Mesenchymal stem cell (in vitro differentiated cells and primary cell): ENCODE data around the gene AK5.

Experiments
- DNase-seq: peaks from one replicate; pipeline ENCODE4 v3.0.0-alpha.2; 2013
- H2AFZ ChIP-seq: one replicate; pipeline ENCODE4 v1.6.1; 2013; ENCODE audit warnings: low read depth, mild to moderate bottlenecking, control low read depth, inconsistent platforms, low read length, moderate library complexity
- H2AK5ac ChIP-seq: 2 replicates; pipeline ENCODE4 v1.6.1; 2013; ENCODE audit warnings: low read length, moderate library complexity, mild to moderate bottlenecking, inconsistent platforms; ENCODE audit not compliant: severe bottlenecking
- H2BK120ac ChIP-seq: one replicate; pipeline ENCODE4 v1.6.1; 2013; ENCODE audit warnings: low read depth, mild to moderate bottlenecking, inconsistent platforms, low read length, moderate library complexity
- H2BK12ac ChIP-seq, 2 experiments: one replicate each; pipeline ENCODE4 v1.6.1; 2013; ENCODE audit warnings: inconsistent platforms in 2 of 2, low read length in 2 of 2, mild to moderate bottlenecking in 2 of 2, moderate library complexity in 2 of 2, control low read depth in 1 of 2
- H2BK15ac ChIP-seq: one replicate; pipeline ENCODE4 v1.6.1; 2013; ENCODE audit warnings: mild to moderate bottlenecking, low read depth, inconsistent platforms; ENCODE audit not compliant: poor library complexity, severe bottlenecking
- H2BK5ac ChIP-seq: 2 replicates; pipeline ENCODE4 v1.6.1; 2013; ENCODE audit warnings: low read depth, mild to moderate bottlenecking, low read length, control low read depth, inconsistent platforms; ENCODE audit not compliant: poor library complexity, severe bottlenecking
- H3K14ac ChIP-seq, 2 experiments: one replicate each; pipeline ENCODE4 v1.6.1; 2013; ENCODE audit warnings: inconsistent platforms in 2 of 2, low read length in 2 of 2, control low read depth in 1 of 2, mild to moderate bottlenecking in 1 of 2, moderate library complexity in 1 of 2
- H3K18ac ChIP-seq, 2 experiments: one replicate each; pipeline ENCODE4 v1.6.1; 2013; ENCODE audit warnings: inconsistent platforms in 2 of 2, low read length in 2 of 2, control low read depth in 1 of 2, low read depth in 1 of 2, mild to moderate bottlenecking in 1 of 2
- H3K23ac ChIP-seq, 2 experiments: one replicate each; pipeline ENCODE4 v1.6.1; 2013; ENCODE audit warnings: inconsistent platforms in 2 of 2, low read length in 2 of 2, mild to moderate bottlenecking in 2 of 2, moderate library complexity in 2 of 2, control low read depth in 1 of 2
- H3K27ac ChIP-seq: 2 replicates; pipeline ENCODE4 v1.5.1; 2013; ENCODE audit warnings: mild to moderate bottlenecking, moderate library complexity, low read length, control low read depth, inconsistent platforms; ENCODE audit not compliant: poor library complexity, severe bottlenecking
- H3K27me3 ChIP-seq, 2 experiments: 2 replicates each; pipeline versions ENCODE4 v1.6.1 to v1.7.0; 2013; ENCODE audit warnings: low read length in 2 of 2, mild to moderate bottlenecking in 2 of 2, moderate library complexity in 2 of 2, control low read depth in 1 of 2, inconsistent platforms in 1 of 2; ENCODE audit not compliant: control insufficient read depth in 1 of 2, insufficient read depth in 1 of 2
- H3K36me3 ChIP-seq, 2 experiments: 2 replicates each; pipeline versions ENCODE4 v1.6.1 to v1.7.0; 2013; ENCODE audit warnings: low read length in 2 of 2, control low read depth in 1 of 2, inconsistent platforms in 1 of 2, low read depth in 1 of 2, mild to moderate bottlenecking in 1 of 2; ENCODE audit not compliant: insufficient read depth in 2 of 2, control insufficient read depth in 1 of 2
- H3K4ac ChIP-seq, 2 experiments: one replicate each; pipeline ENCODE4 v1.6.1; 2013; ENCODE audit warnings: inconsistent platforms in 2 of 2, low read length in 2 of 2, mild to moderate bottlenecking in 2 of 2, moderate library complexity in 2 of 2, control low read depth in 1 of 2, low read depth in 1 of 2
- H3K4me1 ChIP-seq: 2 replicates; pipeline ENCODE4 v1.6.1; 2013; ENCODE audit warnings: low read depth, low read length, control low read depth; ENCODE audit not compliant: control insufficient read depth, insufficient read depth
- H3K4me2 ChIP-seq: 2 replicates; pipeline ENCODE4 v1.6.1; 2013; ENCODE audit warnings: low read length, mild to moderate bottlenecking, inconsistent platforms; ENCODE audit not compliant: poor library complexity, severe bottlenecking
- H3K4me3 ChIP-seq, 2 experiments: 2 replicates each; pipeline versions ENCODE4 v1.5.1 to v1.7.0; 2013; ENCODE audit warnings: low read length in 2 of 2, mild to moderate bottlenecking in 2 of 2, control low read depth in 1 of 2, low read depth in 1 of 2; ENCODE audit not compliant: insufficient read depth in 1 of 2
- H3K79me1 ChIP-seq: replicated peaks from 2 replicates; pipeline ENCODE4 v1.6.1; 2013; ENCODE audit warnings: mild to moderate bottlenecking, control low read depth, low read length, inconsistent platforms; ENCODE audit not compliant: poor library complexity, severe bottlenecking
- H3K9ac ChIP-seq: 2 replicates; pipeline ENCODE4 v1.7.0; 2013; ENCODE audit warnings: mild to moderate bottlenecking, low read length, moderate library complexity
- H3K9me3 ChIP-seq: 2 replicates; pipeline ENCODE4 v1.7.0; 2013; ENCODE audit warnings: mild to moderate bottlenecking, low read length; ENCODE audit not compliant: control insufficient read depth
- H4K8ac ChIP-seq: one replicate; pipeline ENCODE4 v1.6.1; 2013; ENCODE audit warnings: inconsistent platforms, mild to moderate bottlenecking, low read length, moderate library complexity
- H4K91ac ChIP-seq: one replicate; pipeline ENCODE4 v1.6.1; 2013; ENCODE audit warnings: mild to moderate bottlenecking, low read length, inconsistent platforms
- WGBS: methylation state at CpG from one replicate; pipeline ENCODE4 v1.1.7; 2013; ENCODE audit warnings: mixed read lengths; 5-methylcytosine and 5-hydroxymethylcytosine counted together

The AK5 gene

GRCh38 chr1:77253211-77253610 lies 28.6 kb upstream of the AK5 start:
- WGBS: 100% methylated on average over 1 of the region's 1 CpG
- H3K27ac ChIP-seq: no peak overlapping the region
- H3K36me3 ChIP-seq: no peaks in the 10 kb centered on the region
- H3K9me3 ChIP-seq: peaks cover 79% of the 10 kb centered on the region
- H2AFZ ChIP-seq: no peak overlapping the region
- H3K18ac ChIP-seq: no peak overlapping the region
- no peak overlapping the region for H3K4me2 ChIP-seq
- H4K8ac ChIP-seq: no peak overlapping the region
- no peaks in the 10 kb centered on the region for H3K27me3 ChIP-seq
- no peak overlapping the region for H2BK120ac ChIP-seq
- H2BK5ac ChIP-seq: no peak overlapping the region
- H3K14ac ChIP-seq: no peak overlapping the region
- no peak overlapping the region for H3K23ac ChIP-seq
- no peak overlapping the region for H3K4me3 ChIP-seq
- H3K9ac ChIP-seq: no peak overlapping the region
- no peak for DNase-seq
- H4K91ac ChIP-seq: no peak overlapping the region
- no peak overlapping the region for H2BK12ac ChIP-seq
- H3K4me1 ChIP-seq: no peaks in the 10 kb centered on the region
- H2BK15ac ChIP-seq: no peak overlapping the region
- no peak overlapping the region for H3K4ac ChIP-seq
- H2AK5ac ChIP-seq: no peak overlapping the region
- no peaks in the 10 kb centered on the region for H3K79me1 ChIP-seq

DNA sequence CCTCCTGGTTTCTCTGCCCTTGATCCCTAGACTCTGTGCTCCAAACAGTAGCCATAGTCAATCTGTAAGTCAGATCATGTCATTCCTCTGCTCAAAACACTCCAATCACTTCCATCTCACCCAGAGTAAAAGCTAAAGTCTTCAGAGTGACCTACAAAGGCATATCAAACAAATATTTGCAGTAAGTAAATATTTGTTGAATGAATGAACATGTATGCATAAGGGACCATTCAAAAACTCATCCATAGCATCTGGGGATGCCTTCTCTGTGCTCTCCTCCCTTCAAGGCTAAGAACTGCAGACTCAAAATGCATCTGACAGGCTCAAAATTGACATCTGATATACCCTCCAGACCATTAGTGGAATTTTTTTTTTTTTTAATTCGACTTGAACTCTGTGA lies 18.1 kb upstream of the AK5 start:
- Histone ChIP-seq H2BK15ac (no peak overlapping the region), H3K9me3 (peaks cover 5% of the 10 kb centered on the region), H4K91ac (no peak overlapping the region), H2BK120ac (no peak overlapping the region), H3K27ac (no peak overlapping the region), H2BK5ac (no peak overlapping the region), H3K4me3 (no peak overlapping the region), H3K27me3 (no peaks in the 10 kb centered on the region), H3K4me1 (no peaks in the 10 kb centered on the region), H2AK5ac (no peak overlapping the region), H3K4me2 (no peak overlapping the region), H3K18ac (no peak overlapping the region), H3K36me3 (no peaks in the 10 kb centered on the region), H2AFZ (no peak overlapping the region), H3K79me1 (no peaks in the 10 kb centered on the region), H4K8ac (no peak overlapping the region), H3K4ac (no peak overlapping the region), H3K14ac (no peak overlapping the region), H3K9ac (no peak overlapping the region), H3K23ac (no peak overlapping the region), H2BK12ac (no peak overlapping the region)
- no peak for DNase-seq
- WGBS: no CpG with 5 or more reads among the region's 1 CpG

DNA sequence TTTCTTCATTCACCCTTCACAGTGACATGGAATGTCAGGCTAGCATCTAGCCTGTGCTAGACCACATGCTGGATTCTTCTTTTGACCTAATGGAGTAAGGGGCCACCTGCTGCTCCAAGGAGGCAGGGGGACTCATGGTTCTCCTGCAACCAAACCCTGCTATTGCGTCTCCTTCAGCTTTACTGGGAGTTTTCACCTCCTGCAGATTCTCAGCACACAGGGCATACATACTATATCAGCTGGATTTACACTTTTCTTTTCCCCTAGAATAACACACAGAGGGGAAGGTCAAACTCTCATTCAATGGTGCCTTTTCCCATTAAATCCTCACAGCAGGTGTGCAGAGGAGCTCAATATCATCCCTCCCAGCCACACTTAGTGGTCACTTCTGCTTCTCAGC lies 16.6 kb upstream of the AK5 start:
- H2BK5ac ChIP-seq: no peak overlapping the region
- H3K9ac ChIP-seq: no peak overlapping the region
- no peak overlapping the region for H3K4me3 ChIP-seq
- no peak overlapping the region for H4K8ac ChIP-seq
- no peak overlapping the region for H2BK12ac ChIP-seq
- H4K91ac ChIP-seq: no peak overlapping the region
- no peak overlapping the region for H2AK5ac ChIP-seq
- H3K23ac ChIP-seq: no peak overlapping the region
- no peaks in the 10 kb centered on the region for H3K36me3 ChIP-seq
- no peaks in the 10 kb centered on the region for H3K27me3 ChIP-seq
- H2BK15ac ChIP-seq: no peak overlapping the region
- no peak overlapping the region for H3K4ac ChIP-seq
- 82% methylated on average over 1 of the region's 1 CpG for WGBS
- no peak overlapping the region for H3K4me2 ChIP-seq
- H3K27ac ChIP-seq: no peak overlapping the region
- H2BK120ac ChIP-seq: no peak overlapping the region
- no peaks in the 10 kb centered on the region for H3K79me1 ChIP-seq
- H3K4me1 ChIP-seq: no peaks in the 10 kb centered on the region
- no peak overlapping the region for H3K18ac ChIP-seq
- peaks cover 5% of the 10 kb centered on the region for H3K9me3 ChIP-seq
- no peak overlapping the region for H2AFZ ChIP-seq
- H3K14ac ChIP-seq: no peak overlapping the region
- no peak for DNase-seq

DNA sequence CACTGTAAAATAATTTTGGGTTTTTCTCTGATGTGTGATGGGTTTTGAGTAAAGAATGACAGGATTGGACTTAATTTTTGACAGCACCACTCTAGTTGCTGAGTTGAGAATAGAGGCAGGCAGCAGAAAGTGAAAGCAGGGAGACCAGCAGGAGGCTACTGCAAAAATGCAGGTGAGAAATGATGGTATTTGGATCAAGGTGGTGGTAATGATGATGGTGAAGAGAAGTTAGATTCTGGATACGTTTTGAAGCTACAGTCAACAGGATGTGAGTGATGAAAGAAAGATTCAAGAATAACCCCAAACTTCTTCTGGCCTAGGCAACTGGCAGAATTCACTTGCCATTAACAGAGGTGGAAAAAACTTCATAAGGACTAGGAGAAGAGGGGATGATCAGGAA lies 14.8 kb upstream of the AK5 start:
- 75% methylated on average over 1 of the region's 1 CpG for WGBS
- no peak overlapping the region for H2AK5ac ChIP-seq
- H2BK5ac ChIP-seq: no peak overlapping the region
- H3K36me3 ChIP-seq: no peaks in the 10 kb centered on the region
- peaks cover 4% of the 10 kb centered on the region for H3K9me3 ChIP-seq
- no peak overlapping the region for H4K8ac ChIP-seq
- no peaks in the 10 kb centered on the region for H3K79me1 ChIP-seq
- no peak overlapping the region for H3K23ac ChIP-seq
- no peak for DNase-seq
- H3K9ac ChIP-seq: no peak overlapping the region
- no peak overlapping the region for H2BK15ac ChIP-seq
- H3K18ac ChIP-seq: no peak overlapping the region
- peaks cover 2% of the 10 kb centered on the region for H3K4me1 ChIP-seq
- no peak overlapping the region for H2BK12ac ChIP-seq
- no peak overlapping the region for H3K4me2 ChIP-seq
- H3K4ac ChIP-seq: no peak overlapping the region
- H3K27ac ChIP-seq: no peak overlapping the region
- no peak overlapping the region for H4K91ac ChIP-seq
- no peak overlapping the region for H3K4me3 ChIP-seq
- no peaks in the 10 kb centered on the region for H3K27me3 ChIP-seq
- H2BK120ac ChIP-seq: no peak overlapping the region
- H3K14ac ChIP-seq: no peak overlapping the region
- no peak overlapping the region for H2AFZ ChIP-seq
